Chondrocyte (in vitro differentiated cells): ENCODE results near the gene CRIM1. TPM values are rescaled to one million over a fixed set of nuclear protein-coding genes. Genes with fewer than 3 reads are reported as not detected.

Experiments
- DNase-seq: peaks from one replicate; pipeline ENCODE4 v3.0.0; 2021; ENCODE audit warnings: mixed read lengths, low spot score
- H3K27ac Mint-ChIP-seq: one replicate; pipeline ENCODE4 v1.8.0; 2021; ENCODE audit warnings: mild to moderate bottlenecking, moderate library complexity, mixed read lengths; ENCODE audit not compliant: unreplicated experiment
- H3K27me3 Mint-ChIP-seq: 2 replicates; pipeline ENCODE4 v1.8.0; 2021; ENCODE audit warnings: low read depth, mixed read lengths
- H3K36me3 Mint-ChIP-seq: 2 replicates; pipeline ENCODE4 v1.8.0; 2021; ENCODE audit warnings: low read depth, mixed read lengths
- H3K4me1 Mint-ChIP-seq: 2 replicates; pipeline ENCODE4 v1.8.0; 2021; ENCODE audit warnings: low read depth, mild to moderate bottlenecking, mixed read lengths
- H3K4me3 Mint-ChIP-seq: one replicate; pipeline ENCODE4 v1.8.0; 2021; ENCODE audit warnings: mild to moderate bottlenecking, moderate library complexity, mixed read lengths; ENCODE audit not compliant: unreplicated experiment
- H3K9me3 Mint-ChIP-seq: 2 replicates; pipeline ENCODE4 v1.8.0; 2021; ENCODE audit warnings: low read depth, mixed read lengths
- total RNA-seq: library from RNA; stranded (reverse); gene quantifications from 3 replicates; pipeline ENCODE4 v1.2.1, GENCODE V29; 2021
- TF ChIP-seq, protein P1 (sequence below): fragments of 200-600 bp; sonication (generic); IDR thresholded peaks from 2 replicates; pipeline ENCODE4 v1.5.0; 2021; ENCODE audit warnings: antibody characterized with exemption, mild to moderate bottlenecking, moderate library complexity

CRIM1 gene
- total RNA-seq, 1 donor from 2014 or later, result 194 TPM

- Mint-ChIP-seq H3K4me1 (peaks cover 23% of the 10 kb centered on the region), H3K27me3 (no peaks in the 10 kb centered on the region), H3K27ac (peak overlapping the region; percentile 46), H3K9me3 (no peaks in the 10 kb centered on the region), H3K36me3 (peaks cover 2% of the 10 kb centered on the region), H3K4me3 (no peak overlapping the region)
- TF ChIP-seq, protein P1, sequence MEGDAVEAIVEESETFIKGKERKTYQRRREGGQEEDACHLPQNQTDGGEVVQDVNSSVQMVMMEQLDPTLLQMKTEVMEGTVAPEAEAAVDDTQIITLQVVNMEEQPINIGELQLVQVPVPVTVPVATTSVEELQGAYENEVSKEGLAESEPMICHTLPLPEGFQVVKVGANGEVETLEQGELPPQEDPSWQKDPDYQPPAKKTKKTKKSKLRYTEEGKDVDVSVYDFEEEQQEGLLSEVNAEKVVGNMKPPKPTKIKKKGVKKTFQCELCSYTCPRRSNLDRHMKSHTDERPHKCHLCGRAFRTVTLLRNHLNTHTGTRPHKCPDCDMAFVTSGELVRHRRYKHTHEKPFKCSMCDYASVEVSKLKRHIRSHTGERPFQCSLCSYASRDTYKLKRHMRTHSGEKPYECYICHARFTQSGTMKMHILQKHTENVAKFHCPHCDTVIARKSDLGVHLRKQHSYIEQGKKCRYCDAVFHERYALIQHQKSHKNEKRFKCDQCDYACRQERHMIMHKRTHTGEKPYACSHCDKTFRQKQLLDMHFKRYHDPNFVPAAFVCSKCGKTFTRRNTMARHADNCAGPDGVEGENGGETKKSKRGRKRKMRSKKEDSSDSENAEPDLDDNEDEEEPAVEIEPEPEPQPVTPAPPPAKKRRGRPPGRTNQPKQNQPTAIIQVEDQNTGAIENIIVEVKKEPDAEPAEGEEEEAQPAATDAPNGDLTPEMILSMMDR, result no peak
- no peak for DNase-seq
Measured at GRCh38 chr2:36352701-36353100, 2.9 kb upstream of the CRIM1 start.

- peak overlapping the region; percentile 73 for H3K27ac Mint-ChIP-seq
- TF ChIP-seq, protein P1, result no peak
- no peak for DNase-seq
- peak overlapping the region; percentile 69 for H3K4me3 Mint-ChIP-seq
- no peaks in the 10 kb centered on the region for H3K27me3 Mint-ChIP-seq
- peaks cover 3% of the 10 kb centered on the region for H3K36me3 Mint-ChIP-seq
- no peaks in the 10 kb centered on the region for H3K9me3 Mint-ChIP-seq
- peaks cover 43% of the 10 kb centered on the region for H3K4me1 Mint-ChIP-seq
Measured at GRCh38 chr2:36354811-36355150, 797 bp upstream of the CRIM1 start.

GRCh38 chr2:36355890-36356297, 316 bp downstream of the CRIM1 start:
- TF ChIP-seq, protein P1, result no peak
- Mint-ChIP-seq H3K9me3 (no peaks in the 10 kb centered on the region), H3K27me3 (no peaks in the 10 kb centered on the region), H3K4me1 (peaks cover 54% of the 10 kb centered on the region), H3K4me3 (peak overlapping the region; percentile 98), H3K36me3 (peaks cover 5% of the 10 kb centered on the region), H3K27ac (no peak overlapping the region)
- no peak for DNase-seq

DNA sequence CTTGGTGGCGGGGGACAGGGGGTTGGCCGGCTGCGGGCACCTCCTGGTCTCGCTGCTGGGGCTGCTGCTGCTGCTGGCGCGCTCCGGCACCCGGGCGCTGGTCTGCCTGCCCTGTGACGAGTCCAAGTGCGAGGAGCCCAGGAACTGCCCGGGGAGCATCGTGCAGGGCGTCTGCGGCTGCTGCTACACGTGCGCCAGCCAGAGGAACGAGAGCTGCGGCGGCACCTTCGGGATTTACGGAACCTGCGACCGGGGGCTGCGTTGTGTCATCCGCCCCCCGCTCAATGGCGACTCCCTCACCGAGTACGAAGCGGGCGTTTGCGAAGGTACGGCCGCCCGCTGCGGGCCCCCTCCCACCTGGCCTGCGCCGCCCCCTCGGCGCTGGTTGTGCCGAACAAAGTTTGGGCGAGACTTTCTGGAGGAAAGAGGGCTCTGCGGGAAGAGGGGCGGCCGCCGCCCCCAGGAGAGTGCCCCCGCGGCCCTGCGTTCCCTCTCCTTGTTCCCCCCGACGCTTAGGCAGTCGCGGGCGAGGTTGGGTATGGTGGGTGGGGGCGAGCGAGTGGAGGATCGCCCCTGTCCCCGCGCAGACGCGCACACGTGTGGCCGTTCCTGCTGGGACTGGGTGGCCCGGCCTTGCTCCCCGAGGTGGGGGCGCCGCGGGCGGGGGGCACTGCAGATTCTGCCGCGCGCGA, 866 bp downstream of the CRIM1 start:
- no peaks in the 10 kb centered on the region for H3K9me3 Mint-ChIP-seq
- H3K27me3 Mint-ChIP-seq, result no peaks in the 10 kb centered on the region
- TF ChIP-seq, protein P1, result no peak
- peak; percentile 95 for DNase-seq
- H3K27ac Mint-ChIP-seq, result peak overlapping the region; percentile 71
- H3K4me3 Mint-ChIP-seq, result peak overlapping the region; percentile 98
- H3K4me1 Mint-ChIP-seq, result peaks cover 59% of the 10 kb centered on the region
- peaks cover 5% of the 10 kb centered on the region for H3K36me3 Mint-ChIP-seq

DNA sequence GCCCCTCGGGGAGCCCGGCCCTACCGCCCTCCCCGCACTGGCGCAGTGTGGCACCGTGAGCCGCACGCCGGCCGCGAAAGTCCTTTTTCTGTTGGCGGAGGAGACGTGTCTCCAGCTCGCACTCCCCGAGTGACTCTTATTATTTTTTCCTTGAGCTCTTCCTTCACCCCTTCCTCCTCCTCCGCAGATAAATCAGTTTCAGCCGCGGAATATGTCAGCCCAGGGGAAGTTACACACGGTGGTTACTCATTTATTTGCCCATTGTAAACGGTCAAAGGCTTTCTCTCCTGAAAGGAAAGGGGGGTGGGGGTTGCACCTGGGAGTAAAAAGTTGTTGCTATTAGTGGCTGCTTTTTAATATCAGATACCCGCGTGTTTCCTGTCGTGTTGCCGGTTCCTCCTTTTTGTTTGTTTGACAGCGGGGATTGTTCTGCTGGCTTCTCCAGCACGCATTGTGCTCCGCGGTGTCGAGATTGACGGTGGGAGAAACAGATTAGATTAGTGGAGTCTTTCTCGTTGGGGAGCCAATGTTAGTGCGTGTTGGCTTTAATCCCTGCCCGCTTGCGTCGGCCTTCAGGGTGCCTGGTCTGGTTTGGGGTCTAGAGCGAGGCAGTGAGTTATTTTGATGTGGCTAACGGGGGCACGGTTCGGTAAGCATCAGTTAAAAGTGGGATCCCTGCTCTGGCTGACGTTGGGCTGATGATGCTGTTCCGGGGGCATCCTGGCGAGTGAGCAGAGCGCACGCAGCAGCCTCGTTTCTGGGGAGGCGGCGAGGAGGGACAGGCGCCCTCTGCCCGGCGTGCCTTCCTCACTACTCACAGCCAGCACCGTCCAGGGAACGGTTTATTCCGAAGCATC, 1.6 kb downstream of the CRIM1 start:
- Mint-ChIP-seq H3K9me3 (no peaks in the 10 kb centered on the region), H3K4me1 (peaks cover 67% of the 10 kb centered on the region), H3K36me3 (peaks cover 5% of the 10 kb centered on the region), H3K4me3 (peak overlapping the region; percentile 98), H3K27me3 (no peaks in the 10 kb centered on the region), H3K27ac (peak overlapping the region; percentile 98)
- TF ChIP-seq, protein P1, result no peak
- no peak for DNase-seq
